GM23248 (cell line): ENCODE measurements around the gene BTBD7. TPM values are rescaled to one million over a fixed set of nuclear protein-coding genes. Genes with fewer than 3 reads are reported as not detected.

Experiments
- DNase-seq: peaks from one replicate; pipeline ENCODE4 v3.0.0-alpha.2; 2015
- H2AFZ ChIP-seq: fragments of 200-600 bp; sonication (generic); 2 replicates; pipeline ENCODE4 v1.6.1; 2016; ENCODE audit warnings: antibody characterized with exemption
- H3F3A ChIP-seq: fragments of 200-600 bp; sonication (generic); 2 replicates; pipeline ENCODE4 v1.6.1; 2016; ENCODE audit warnings: mild to moderate bottlenecking, antibody characterized with exemption, mixed run types; ENCODE audit not compliant: insufficient read depth
- H3K27ac ChIP-seq: fragments of 200-600 bp; sonication (generic); 2 replicates; pipeline ENCODE4 v1.5.1; 2016; ENCODE audit warnings: mild to moderate bottlenecking
- H3K27me3 ChIP-seq: fragments of 200-600 bp; sonication (generic); replicated peaks from 2 replicates; pipeline ENCODE4 v1.6.1; 2016; ENCODE audit warnings: mild to moderate bottlenecking; ENCODE audit not compliant: insufficient read depth
- H3K36me3 ChIP-seq: fragments of 200-600 bp; sonication (generic); 2 replicates; pipeline ENCODE4 v1.6.1; 2016; ENCODE audit warnings: low read depth, mild to moderate bottlenecking
- H3K4me1 ChIP-seq: fragments of 200-600 bp; sonication (generic); 2 replicates; pipeline ENCODE4 v1.6.1; 2016; ENCODE audit warnings: mild to moderate bottlenecking; ENCODE audit not compliant: insufficient read depth
- H3K4me2 ChIP-seq: fragments of 200-600 bp; sonication (generic); one replicate; pipeline ENCODE4 v1.6.1; 2016; ENCODE audit warnings: mild to moderate bottlenecking; ENCODE audit not compliant: unreplicated experiment
- H3K4me3 ChIP-seq: fragments of 200-600 bp; sonication (generic); 2 replicates; pipeline ENCODE4 v1.5.1; 2016; ENCODE audit warnings: mild to moderate bottlenecking
- H3K79me2 ChIP-seq: fragments of 200-600 bp; sonication (generic); 2 replicates; pipeline ENCODE4 v1.6.1; 2016; ENCODE audit warnings: mild to moderate bottlenecking; ENCODE audit not compliant: insufficient read depth
- H3K9ac ChIP-seq: fragments of 200-600 bp; sonication (generic); 2 replicates; pipeline ENCODE4 v1.6.1; 2016; ENCODE audit warnings: mild to moderate bottlenecking
- H3K9me2 ChIP-seq: fragments of 200-600 bp; sonication (generic); 2 replicates; pipeline ENCODE4 v1.6.1; 2016; ENCODE audit warnings: mixed run types, mild to moderate bottlenecking, moderate library complexity; ENCODE audit not compliant: insufficient read depth
- H3K9me3 ChIP-seq: fragments of 200-600 bp; sonication (generic); one replicate; pipeline ENCODE4 v1.6.1; 2017; ENCODE audit warnings: low read depth
- H4K20me1 ChIP-seq: fragments of 200-600 bp; sonication (generic); 2 replicates; pipeline ENCODE4 v1.6.0; 2016; ENCODE audit not compliant: insufficient read depth
- EZH2 ChIP-seq: fragments of 200-600 bp; sonication (generic); IDR thresholded peaks from 2 replicates; pipeline ENCODE4 v1.6.1; 2018; ENCODE audit warnings: antibody characterized with exemption, mild to moderate bottlenecking; ENCODE audit not compliant: insufficient read depth, poor library complexity, severe bottlenecking
- EZH2phosphoT487 ChIP-seq: fragments of 200-600 bp; sonication (generic); IDR thresholded peaks from 2 replicates; pipeline ENCODE4 v1.6.1; 2018; ENCODE audit warnings: antibody characterized with exemption, moderate library complexity, mild to moderate bottlenecking, low read depth; ENCODE audit not compliant: insufficient read depth
- WGBS, 2 experiments: methylation state at CpG; one replicate each; pipeline ENCODE4 v1.1.6; 2015 to 2017; ENCODE audit warnings: low lambda C conversion rate in 2 of 2, low coverage in 1 of 2; ENCODE audit errors: missing lambda C conversion rate in 2 of 2; 5-methylcytosine and 5-hydroxymethylcytosine counted together
- in situ Hi-C: fragments of 300-500 bp; cut with MboI; formaldehyde crosslinking; loops from 2 replicates; pipeline ENCODE4 v1.15.0; 2020
- polyA plus RNA-seq: library from polyadenylated mRNA; unstranded; fragments of >200 nt; fragmentation: Nextera tagmentation; extraction: Ambion mirVana; gene quantifications from 2 replicates; pipeline ENCODE4 v1.2.1, GENCODE V29; 2016
- total RNA-seq: library from RNA; depleted of rRNA; stranded (reverse); fragments of >200 nt; shearing (Covaris generic); gene quantifications from 2 replicates; pipeline ENCODE4 v1.2.3, GENCODE V29; 2014

BTBD7 gene
- total and polyA plus RNA-seq, 2 experiments from 2014 or later: 14.3 to 18.2 TPM

- no peaks in the 10 kb centered on the region for H3K9me2 ChIP-seq
These were observed 10.4 kb upstream of the BTBD7 start for GRCh38 chr14:93343266-93343665.

GRCh38 chr14:93337884-93338283, 5.0 kb upstream of the BTBD7 start:
- no peaks in the 10 kb centered on the region for H3F3A ChIP-seq
- no peak overlapping the region for H3K4me3 ChIP-seq
- TF ChIP-seq EZH2: no peak
- no peak for TF ChIP-seq EZH2phosphoT487
- no peaks in the 10 kb centered on the region for H3K9me2 ChIP-seq
- H3K9me3 ChIP-seq: no peaks in the 10 kb centered on the region
- H3K4me2 ChIP-seq: no peak overlapping the region
- H3K27me3 ChIP-seq: no peaks in the 10 kb centered on the region
- in situ Hi-C loops: no loop called here
- H2AFZ ChIP-seq: no peak overlapping the region
- no peaks in the 10 kb centered on the region for H4K20me1 ChIP-seq
- no peak overlapping the region for H3K27ac ChIP-seq
- peaks cover 15% of the 10 kb centered on the region; the same call in 1 of the 2 replicates for H3K79me2 ChIP-seq
- peaks cover 4% of the 10 kb centered on the region; the same call in 1 of the 2 replicates for H3K4me1 ChIP-seq
- 79 to 87% methylated on average over 7 of the region's 7 CpGs for WGBS, 2 experiments
- H3K36me3 ChIP-seq: no peaks in the 10 kb centered on the region
- no peak overlapping the region for H3K9ac ChIP-seq
- DNase-seq: no peak

More at GRCh38 chr14:93343266-93343665, 10.4 kb upstream of the BTBD7 start:
- Histone ChIP-seq H3K9me3 (no peaks in the 10 kb centered on the region), H3F3A (no peaks in the 10 kb centered on the region), H3K4me2 (no peak overlapping the region), H3K27ac (no peak overlapping the region), H2AFZ (no peak overlapping the region), H3K4me1 (no peaks in the 10 kb centered on the region), H3K4me3 (no peak overlapping the region), H3K27me3 (no peaks in the 10 kb centered on the region), H3K79me2 (no peaks in the 10 kb centered on the region), H4K20me1 (no peaks in the 10 kb centered on the region), H3K36me3 (no peaks in the 10 kb centered on the region), H3K9ac (no peak overlapping the region)
- no peak for TF ChIP-seq EZH2
- no peak for TF ChIP-seq EZH2phosphoT487
- WGBS, 2 experiments: 0 to 5% methylated on average over 1 of the region's 1 CpG
- DNase-seq: no peak
- in situ Hi-C loops: no loop called here

GRCh38 chr14:93337143-93337753, 4.4 kb upstream of the BTBD7 start:
- Histone ChIP-seq H2AFZ (no peak overlapping the region), H3K4me1 (peaks cover 4% of the 10 kb centered on the region; the same call in 1 of the 2 replicates), H3K9ac (no peak overlapping the region), H3K27ac (no peak overlapping the region), H3F3A (no peaks in the 10 kb centered on the region), H4K20me1 (no peaks in the 10 kb centered on the region), H3K27me3 (no peaks in the 10 kb centered on the region), H3K9me3 (no peaks in the 10 kb centered on the region), H3K4me2 (no peak overlapping the region), H3K4me3 (no peak overlapping the region), H3K79me2 (peaks cover 16% of the 10 kb centered on the region), H3K9me2 (no peaks in the 10 kb centered on the region), H3K36me3 (no peaks in the 10 kb centered on the region)
- 86 to 90% methylated on average over 4 of the region's 4 CpGs for WGBS, 2 experiments
- no peak for TF ChIP-seq EZH2phosphoT487
- no peak for TF ChIP-seq EZH2
- in situ Hi-C loops: no loop called here
- no peak for DNase-seq

- no peaks in the 10 kb centered on the region for H3K9me2 ChIP-seq
- no peaks in the 10 kb centered on the region for H3K27me3 ChIP-seq
- TF ChIP-seq EZH2 (no peak), EZH2phosphoT487 (no peak)
- peaks cover 16% of the 10 kb centered on the region; the same call in 1 of the 2 replicates for H3K4me1 ChIP-seq
- H3K9me3 ChIP-seq: no peaks in the 10 kb centered on the region
- peak overlapping the region; percentile 89 for H2AFZ ChIP-seq
- H3F3A ChIP-seq: peaks cover 8% of the 10 kb centered on the region; the same call in 1 of the 2 replicates
- H3K36me3 ChIP-seq: no peaks in the 10 kb centered on the region
- H3K9ac ChIP-seq: peak overlapping the region; percentile 97
- H4K20me1 ChIP-seq: peaks cover 5% of the 10 kb centered on the region; the same call in 1 of the 2 replicates
- peak overlapping the region; percentile 94 for H3K27ac ChIP-seq
- peak overlapping the region; percentile 88 for H3K4me2 ChIP-seq
- peak overlapping the region; percentile 82 for H3K4me3 ChIP-seq
- 1 to 2% methylated on average over 7 of the region's 7 CpGs for WGBS, 2 experiments
- H3K79me2 ChIP-seq: peaks cover 52% of the 10 kb centered on the region
- in situ Hi-C loops: no loop called here
- peak; percentile 31 for DNase-seq
These were observed 831 bp upstream of the BTBD7 start for GRCh38 chr14:93333631-93334103.
